Measurements from ENCODE around the gene ZNF569.

Gene ZNF569

GRCh38 chr19:37506387-37507166 is 39.3 kb upstream of the ZNF569 start, which contains the start of gene ZNF793:
ZNF793 (plus strand) TSS chr19:37506939; CDS start chr19:37523440, 16,501 bp downstream.
- DNase-seq: peak; percentile 68 to 87
- Histone ChIP-seq H3K9me3 (peaks cover 0 to 4% (median 0%) of the 10 kb centered on the region in 3 donors), H3K36me3 (peaks cover 6 to 24% (median 10%) of the 10 kb centered on the region in 3 donors), H3K27me3 (no peaks in the 10 kb centered on the region), H3K4me1 (peaks cover 0 to 19% (median 3%) of the 10 kb centered on the region in 4 donors), H3K27ac (peak within 1 kb of the TSS; percentile 87 to 98), H3K4me3 (peak within 1 kb of the TSS; percentile 70 to 80)
- intact Hi-C loops (cut with DNase I; ENCODE audit: low total_unique reads): loop anchor here (5.0 kb wide), 1 partner anchor 146 kb away; no protein-coding TSS in a partner anchor
- TF ChIP-seq CTCF (IDR thresholded peaks at IDR 0.05): no peak

- Histone ChIP-seq H3K27me3 (no peaks in the 10 kb centered on the region), H3K36me3 (peaks cover 0 to 18% (median 4%) of the 10 kb centered on the region in 3 donors), H3K4me3 (peak overlapping the region; percentile 70 to 80), H3K27ac (peak overlapping the region; percentile 87 to 98), H3K4me1 (peaks cover 0 to 19% (median 3%) of the 10 kb centered on the region in 4 donors), H3K9me3 (no peaks in the 10 kb centered on the region)
- TF ChIP-seq CTCF (IDR thresholded peaks at IDR 0.05): no peak
- intact Hi-C loops (cut with DNase I; ENCODE audit: low total_unique reads): loop anchor here (5.0 kb wide), 1 partner anchor 146 kb away; no protein-coding TSS in a partner anchor
- no peak for DNase-seq
Measured at GRCh38 chr19:37505958-37506386, 38.7 kb upstream of the ZNF569 start.

- TF ChIP-seq CTCF (IDR thresholded peaks at IDR 0.05): no peak
- H3K27me3 ChIP-seq: no peaks in the 10 kb centered on the region
- H3K36me3 ChIP-seq: peaks cover 0 to 9% (median 7%) of the 10 kb centered on the region in 3 donors
- DNase-seq: no peak
- H3K4me1 ChIP-seq: no peaks in the 10 kb centered on the region
- H3K27ac ChIP-seq: no peak overlapping the region
- peaks cover 5 to 87% (median 49%) of the 10 kb centered on the region in 3 donors for H3K9me3 ChIP-seq
- no peak overlapping the region for H3K4me3 ChIP-seq
- intact Hi-C loops (cut with DNase I; ENCODE audit: low total_unique reads): no loop called here
Measured at GRCh38 chr19:37492213-37492612, 25.0 kb upstream of the ZNF569 start.

GRCh38 chr19:37484406-37485168 is 17.3 kb upstream of the ZNF569 start:
- Histone ChIP-seq H3K27me3 (no peaks in the 10 kb centered on the region), H3K9me3 (peaks cover 9 to 100% (median 98%) of the 10 kb centered on the region in 3 donors), H3K36me3 (peaks cover 73 to 83% (median 82%) of the 10 kb centered on the region in 3 donors), H3K27ac (no peak overlapping the region), H3K4me3 (no peak overlapping the region), H3K4me1 (no peaks in the 10 kb centered on the region)
- intact Hi-C loops (cut with DNase I; ENCODE audit: low total_unique reads): no loop called here
- DNase-seq: no peak
- no peak for TF ChIP-seq CTCF (IDR thresholded peaks at IDR 0.05)

GRCh38 chr19:37472165-37472564 is 4.9 kb upstream of the ZNF569 start:
- peaks cover 38 to 57% (median 49%) of the 10 kb centered on the region in 3 donors for H3K36me3 ChIP-seq
- intact Hi-C loops (cut with DNase I; ENCODE audit: low total_unique reads): loop anchor here (10.0 kb wide), 1 partner anchor 123 kb away; the partner anchor contains the start of genes ZNF540 and ZNF571

More at GRCh38 chr19:37472165-37472564, 4.9 kb upstream of the ZNF569 start:
- H3K27me3 ChIP-seq: no peaks in the 10 kb centered on the region
- H3K9me3 ChIP-seq: peaks cover 0 to 42% (median 12%) of the 10 kb centered on the region in 3 donors
- no peak for TF ChIP-seq CTCF (IDR thresholded peaks at IDR 0.05)
- no peak overlapping the region for H3K27ac ChIP-seq
- no peak for DNase-seq
- peaks cover 0 to 20% (median 12%) of the 10 kb centered on the region in 4 donors for H3K4me1 ChIP-seq
- no peak overlapping the region for H3K4me3 ChIP-seq

All from tibial artery (tissue), 4 donors.